Chondrocyte (in vitro differentiated cells): ENCODE measurements around the gene ARX. TPM values are rescaled to one million over a fixed set of nuclear protein-coding genes. Genes with fewer than 3 reads are reported as not detected.

Experiments
- DNase-seq: peaks from one replicate; pipeline ENCODE4 v3.0.0; 2021; ENCODE audit warnings: mixed read lengths, low spot score
- H3K27ac Mint-ChIP-seq: one replicate; pipeline ENCODE4 v1.8.0; 2021; ENCODE audit warnings: mild to moderate bottlenecking, moderate library complexity, mixed read lengths; ENCODE audit not compliant: unreplicated experiment
- H3K27me3 Mint-ChIP-seq: 2 replicates; pipeline ENCODE4 v1.8.0; 2021; ENCODE audit warnings: low read depth, mixed read lengths
- H3K36me3 Mint-ChIP-seq: 2 replicates; pipeline ENCODE4 v1.8.0; 2021; ENCODE audit warnings: low read depth, mixed read lengths
- H3K4me1 Mint-ChIP-seq: 2 replicates; pipeline ENCODE4 v1.8.0; 2021; ENCODE audit warnings: low read depth, mild to moderate bottlenecking, mixed read lengths
- H3K4me3 Mint-ChIP-seq: one replicate; pipeline ENCODE4 v1.8.0; 2021; ENCODE audit warnings: mild to moderate bottlenecking, moderate library complexity, mixed read lengths; ENCODE audit not compliant: unreplicated experiment
- H3K9me3 Mint-ChIP-seq: 2 replicates; pipeline ENCODE4 v1.8.0; 2021; ENCODE audit warnings: low read depth, mixed read lengths
- total RNA-seq: library from RNA; stranded (reverse); gene quantifications from 3 replicates; pipeline ENCODE4 v1.2.1, GENCODE V29; 2021
- TF ChIP-seq, protein P1 (sequence below): fragments of 200-600 bp; sonication (generic); IDR thresholded peaks from 2 replicates; pipeline ENCODE4 v1.5.0; 2021; ENCODE audit warnings: antibody characterized with exemption, mild to moderate bottlenecking, moderate library complexity

Gene ARX
- total RNA-seq, 1 donor from 2014 or later, result not detected

DNA sequence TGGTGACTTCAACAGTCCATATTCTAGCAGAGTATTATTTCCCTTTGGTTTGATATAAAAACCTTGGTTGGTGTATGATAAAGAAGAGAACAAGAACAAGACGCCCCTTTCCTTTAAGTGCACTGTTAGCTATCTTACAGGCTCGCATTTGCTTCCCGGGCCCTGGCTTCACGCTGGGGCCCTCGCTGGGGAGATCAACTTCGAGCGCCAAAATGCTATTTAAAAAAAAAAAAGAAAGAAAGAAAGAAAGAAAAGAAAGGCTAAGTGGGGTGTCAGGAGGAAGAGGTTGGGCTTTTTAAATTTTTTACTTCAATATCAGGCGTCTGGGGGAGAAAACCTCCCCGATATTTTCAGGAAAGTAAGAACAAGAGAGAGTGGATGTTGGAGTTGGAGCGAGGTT is 11.7 kb downstream of the ARX start:
- TF ChIP-seq, protein P1, sequence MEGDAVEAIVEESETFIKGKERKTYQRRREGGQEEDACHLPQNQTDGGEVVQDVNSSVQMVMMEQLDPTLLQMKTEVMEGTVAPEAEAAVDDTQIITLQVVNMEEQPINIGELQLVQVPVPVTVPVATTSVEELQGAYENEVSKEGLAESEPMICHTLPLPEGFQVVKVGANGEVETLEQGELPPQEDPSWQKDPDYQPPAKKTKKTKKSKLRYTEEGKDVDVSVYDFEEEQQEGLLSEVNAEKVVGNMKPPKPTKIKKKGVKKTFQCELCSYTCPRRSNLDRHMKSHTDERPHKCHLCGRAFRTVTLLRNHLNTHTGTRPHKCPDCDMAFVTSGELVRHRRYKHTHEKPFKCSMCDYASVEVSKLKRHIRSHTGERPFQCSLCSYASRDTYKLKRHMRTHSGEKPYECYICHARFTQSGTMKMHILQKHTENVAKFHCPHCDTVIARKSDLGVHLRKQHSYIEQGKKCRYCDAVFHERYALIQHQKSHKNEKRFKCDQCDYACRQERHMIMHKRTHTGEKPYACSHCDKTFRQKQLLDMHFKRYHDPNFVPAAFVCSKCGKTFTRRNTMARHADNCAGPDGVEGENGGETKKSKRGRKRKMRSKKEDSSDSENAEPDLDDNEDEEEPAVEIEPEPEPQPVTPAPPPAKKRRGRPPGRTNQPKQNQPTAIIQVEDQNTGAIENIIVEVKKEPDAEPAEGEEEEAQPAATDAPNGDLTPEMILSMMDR, result no peak
- H3K9me3 Mint-ChIP-seq, result no peaks in the 10 kb centered on the region
- peaks cover 58% of the 10 kb centered on the region for H3K27me3 Mint-ChIP-seq
- peaks cover 28% of the 10 kb centered on the region for H3K4me1 Mint-ChIP-seq
- peaks cover 9% of the 10 kb centered on the region for H3K36me3 Mint-ChIP-seq
- no peak for DNase-seq
- H3K4me3 Mint-ChIP-seq, result peak overlapping the region; percentile 59
- no peak overlapping the region for H3K27ac Mint-ChIP-seq

DNA sequence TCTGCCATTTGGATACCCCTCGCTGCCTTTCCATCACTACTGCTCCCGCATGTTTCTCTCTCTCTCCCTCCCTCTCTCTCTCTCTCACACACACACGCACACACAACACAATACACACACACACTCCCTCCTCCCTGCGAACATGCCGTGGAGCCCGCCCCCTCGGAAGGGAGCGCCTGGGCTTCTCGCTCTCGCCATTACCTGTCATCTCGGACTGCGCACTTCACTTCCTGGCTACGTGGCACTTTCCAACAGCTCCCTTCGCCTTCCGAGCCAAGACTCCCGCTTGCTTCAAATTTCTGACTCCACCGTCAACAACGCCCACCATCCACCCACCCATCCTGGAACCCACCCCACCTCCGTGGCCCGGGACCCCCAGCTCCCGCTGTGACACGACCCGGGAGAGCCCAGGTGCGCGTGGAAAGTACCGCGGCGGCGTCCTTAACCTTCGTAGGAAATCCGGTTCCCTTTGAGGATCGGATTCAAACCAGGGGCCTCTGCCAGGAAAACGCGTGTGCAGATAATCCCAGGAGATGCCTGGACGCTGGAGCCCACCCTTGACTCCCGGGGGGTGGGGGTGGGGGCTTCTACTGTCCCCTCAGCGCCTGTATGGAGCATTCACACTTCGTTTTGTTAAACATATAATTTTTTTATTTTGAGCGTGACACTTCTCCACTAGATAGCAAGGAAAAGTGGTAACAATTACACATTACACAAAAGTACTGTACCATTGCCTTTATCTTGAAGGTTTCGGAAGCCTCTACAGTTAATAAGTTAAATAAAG is 12.5 kb downstream of the ARX start:
- peaks cover 53% of the 10 kb centered on the region for H3K27me3 Mint-ChIP-seq
- H3K4me3 Mint-ChIP-seq, result peak overlapping the region; percentile 56
- TF ChIP-seq, protein P1, result no peak
- no peaks in the 10 kb centered on the region for H3K9me3 Mint-ChIP-seq
- no peak overlapping the region for H3K27ac Mint-ChIP-seq
- H3K4me1 Mint-ChIP-seq, result peaks cover 28% of the 10 kb centered on the region
- H3K36me3 Mint-ChIP-seq, result peaks cover 9% of the 10 kb centered on the region
- no peak for DNase-seq

DNA sequence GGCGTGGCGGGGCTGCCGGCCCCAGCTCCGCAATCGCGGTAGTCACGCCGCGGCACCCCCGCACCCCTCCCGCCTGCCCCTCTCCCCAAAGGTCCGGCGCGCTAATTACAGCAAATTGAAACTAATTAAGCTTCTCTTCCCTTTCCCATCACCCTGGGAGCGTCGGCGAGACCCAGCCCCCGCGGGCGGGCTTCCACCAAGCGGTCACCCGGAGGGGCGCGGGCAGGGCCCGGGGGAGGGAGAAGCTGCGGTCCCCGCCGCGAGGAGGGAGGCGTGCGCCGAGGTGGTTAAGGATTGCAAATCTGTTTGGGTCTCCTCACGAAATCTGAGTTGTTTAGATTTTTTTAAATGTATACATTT is 13.1 kb downstream of the ARX start:
- peaks cover 9% of the 10 kb centered on the region for H3K36me3 Mint-ChIP-seq
- H3K27ac Mint-ChIP-seq, result no peak overlapping the region

DNA sequence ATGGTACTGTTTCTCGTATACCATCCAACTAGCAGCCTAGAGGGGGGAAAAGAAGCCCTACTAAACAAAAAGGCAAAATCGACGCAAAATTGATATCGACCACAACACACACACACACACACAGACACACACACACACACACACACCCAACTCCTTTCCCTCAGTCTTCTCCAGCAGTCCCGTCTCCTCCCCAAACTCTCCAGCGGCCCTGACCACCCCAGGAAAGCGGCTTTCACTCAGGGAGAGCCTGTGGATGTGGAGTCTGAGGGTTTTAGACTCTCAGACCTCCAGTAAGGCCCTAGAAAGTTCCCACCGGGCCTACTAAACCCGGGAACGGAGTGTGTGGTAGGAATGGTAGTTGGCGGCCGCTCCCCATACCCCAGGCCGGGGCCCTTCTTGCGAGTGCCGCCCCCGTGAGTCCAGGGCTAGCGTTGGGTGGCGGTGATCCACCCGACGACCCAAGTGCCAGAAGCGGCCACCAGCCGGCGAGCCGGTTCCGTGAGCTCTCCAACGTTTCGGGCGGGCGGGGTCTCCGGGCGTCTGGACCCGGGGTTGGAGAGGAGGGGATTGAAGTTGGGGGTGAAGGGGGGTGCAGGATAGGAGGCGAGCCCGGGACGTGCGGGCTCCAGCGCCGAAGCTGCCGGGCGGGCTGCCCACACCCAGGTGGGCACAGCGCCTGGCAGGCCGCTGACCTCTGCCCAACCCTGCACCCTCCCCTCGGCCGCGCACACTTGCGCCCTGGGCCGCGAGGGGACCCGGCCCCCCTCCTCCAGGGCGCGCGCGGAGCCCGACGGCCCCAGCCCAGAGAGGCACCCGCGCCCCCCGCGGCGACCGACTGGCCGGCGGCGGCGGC is 13.7 kb downstream of the ARX start:
- TF ChIP-seq, protein P1, result no peak
- Mint-ChIP-seq H3K9me3 (no peaks in the 10 kb centered on the region), H3K27ac (no peak overlapping the region), H3K27me3 (peaks cover 45% of the 10 kb centered on the region), H3K4me3 (no peak overlapping the region), H3K36me3 (peaks cover 9% of the 10 kb centered on the region), H3K4me1 (peaks cover 28% of the 10 kb centered on the region)
- DNase-seq, result no peak

More for the DNA sequence above, 13.1 kb downstream of the ARX start:
- no peak for DNase-seq
- Mint-ChIP-seq H3K27me3 (peaks cover 47% of the 10 kb centered on the region), H3K4me1 (peaks cover 28% of the 10 kb centered on the region), H3K9me3 (no peaks in the 10 kb centered on the region), H3K4me3 (peak overlapping the region; percentile 56)
- TF ChIP-seq, protein P1, result peak; percentile 7

DNA sequence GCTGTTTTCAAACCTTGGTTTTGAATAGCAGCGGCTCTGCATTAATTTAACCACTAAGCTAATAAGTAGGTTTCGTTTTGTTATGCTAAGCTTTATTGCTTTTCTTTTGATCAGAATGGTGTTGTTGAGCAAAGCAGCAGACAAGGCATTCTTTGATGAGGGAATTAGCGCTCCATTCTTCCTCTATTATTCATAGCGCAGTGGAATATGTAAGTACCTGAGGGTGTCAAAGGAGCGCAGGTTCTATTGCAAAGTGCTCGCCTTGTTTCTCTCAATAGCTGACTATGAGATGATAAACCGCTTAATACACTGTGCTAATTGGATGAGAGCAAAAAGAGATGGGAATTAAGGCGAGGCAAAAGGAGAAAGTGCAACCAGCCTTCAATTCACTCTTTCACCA is 16.3 kb downstream of the ARX start:
- H3K4me1 Mint-ChIP-seq, result peaks cover 10% of the 10 kb centered on the region
- H3K36me3 Mint-ChIP-seq, result peaks cover 9% of the 10 kb centered on the region
- no peak overlapping the region for H3K4me3 Mint-ChIP-seq
- TF ChIP-seq, protein P1, result no peak
- H3K27me3 Mint-ChIP-seq, result peaks cover 29% of the 10 kb centered on the region
- DNase-seq, result no peak
- H3K9me3 Mint-ChIP-seq, result no peaks in the 10 kb centered on the region
- no peak overlapping the region for H3K27ac Mint-ChIP-seq
